ENCODE measurements around the gene N4BP2. TPM values are rescaled to one million over a fixed set of nuclear protein-coding genes. Genes with fewer than 3 reads are reported as not detected.
A peak's percentile ranks its signal among the peaks of the same experiment; 100 is the strongest.
"Not testable (repeated sequence)": the region's sequence is repeated elsewhere in the genome, so short reads cannot be mapped to it uniquely, and the experiment has no call there.

The N4BP2 gene
- 24.9 TPM for polyA plus RNA-seq (2013, experiment 1 of 4)
- 30.9 TPM for polyA plus RNA-seq (2013, experiment 2 of 4)
- polyA plus RNA-seq (2013, experiment 3 of 4): 23.5 TPM
- polyA plus RNA-seq (2013, experiment 4 of 4): 24.4 TPM

- Histone ChIP-seq H3K9me3 (ENCODE audit: control insufficient read depth, low read length) (no peaks in the 10 kb centered on the region), H3K27me3 (ENCODE audit: control insufficient read depth, insufficient read depth, low read length, poor library complexity, severe bottlenecking) (no peaks in the 10 kb centered on the region), H3K27ac (ENCODE audit: insufficient read depth, low read depth, low read length, poor library complexity, severe bottlenecking) (peak within 1 kb of the TSS; percentile 98), H3K36me3 (ENCODE audit: control insufficient read depth, insufficient read depth, low read length) (no peaks in the 10 kb centered on the region), H3K4me1 (ENCODE audit: control insufficient read depth, insufficient read depth, low read length) (no peaks in the 10 kb centered on the region), H3K4me3 (ENCODE audit: insufficient read depth, low read depth, low read length) (peak within 1 kb of the TSS; percentile 78)
- 0% methylated on average over 99 of the region's 99 CpGs for WGBS, 2 experiments
Observed at GRCh38 chr4:40056716-40057585, at the start of gene N4BP2. Gene N4BP2, plus strand, starts transcription at chr4:40056850. Its CDS starts 40,491 bp downstream, at chr4:40097341.

DNA sequence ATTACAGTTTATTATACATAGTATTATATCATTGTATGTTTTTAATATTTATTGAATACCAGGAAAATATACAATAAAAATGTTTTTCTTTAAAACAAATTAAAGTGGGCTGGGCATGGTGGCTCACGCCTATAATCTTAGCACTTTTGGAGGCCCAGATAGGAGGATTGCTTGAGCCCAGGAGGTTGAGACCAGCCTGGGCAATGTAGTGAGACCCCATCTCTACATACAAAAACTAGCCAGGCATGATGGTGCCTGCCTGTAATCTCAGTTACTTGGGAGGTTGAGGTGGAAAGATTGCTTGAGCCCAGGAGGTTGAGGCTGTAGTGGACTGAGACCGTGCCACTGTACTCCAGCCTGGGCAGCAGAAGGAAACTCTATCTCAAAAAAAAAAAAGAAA, 40.6 kb upstream of the N4BP2 start:
- no peaks in the 10 kb centered on the region for H3K27me3 ChIP-seq (ENCODE audit: control insufficient read depth, insufficient read depth, low read length, poor library complexity, severe bottlenecking)
- 96 to 97% methylated on average over 2 of the region's 2 CpGs for WGBS, 2 experiments
- no peak overlapping the region for H3K27ac ChIP-seq (ENCODE audit: insufficient read depth, low read depth, low read length, poor library complexity, severe bottlenecking)

GRCh38 chr4:40020221-40020620, 36.4 kb upstream of the N4BP2 start:
- H3K27ac ChIP-seq (ENCODE audit: insufficient read depth, low read depth, low read length, poor library complexity, severe bottlenecking): no peak overlapping the region
- H3K27me3 ChIP-seq (ENCODE audit: control insufficient read depth, insufficient read depth, low read length, poor library complexity, severe bottlenecking): no peaks in the 10 kb centered on the region
- 91% methylated on average over 15 of the region's 15 CpGs for WGBS, 2 experiments
- H3K4me1 ChIP-seq (ENCODE audit: control insufficient read depth, insufficient read depth, low read length): no peaks in the 10 kb centered on the region
- no peaks in the 10 kb centered on the region for H3K36me3 ChIP-seq (ENCODE audit: control insufficient read depth, insufficient read depth, low read length)
- H3K9me3 ChIP-seq (ENCODE audit: control insufficient read depth, low read length): no peaks in the 10 kb centered on the region
- no peak overlapping the region for H3K4me3 ChIP-seq (ENCODE audit: insufficient read depth, low read depth, low read length)

More for the DNA sequence above, 40.6 kb upstream of the N4BP2 start:
- no peak overlapping the region for H3K4me3 ChIP-seq (ENCODE audit: insufficient read depth, low read depth, low read length)
- no peaks in the 10 kb centered on the region for H3K4me1 ChIP-seq (ENCODE audit: control insufficient read depth, insufficient read depth, low read length)
- H3K9me3 ChIP-seq (ENCODE audit: control insufficient read depth, low read length): no peaks in the 10 kb centered on the region
- H3K36me3 ChIP-seq (ENCODE audit: control insufficient read depth, insufficient read depth, low read length): no peaks in the 10 kb centered on the region

DNA sequence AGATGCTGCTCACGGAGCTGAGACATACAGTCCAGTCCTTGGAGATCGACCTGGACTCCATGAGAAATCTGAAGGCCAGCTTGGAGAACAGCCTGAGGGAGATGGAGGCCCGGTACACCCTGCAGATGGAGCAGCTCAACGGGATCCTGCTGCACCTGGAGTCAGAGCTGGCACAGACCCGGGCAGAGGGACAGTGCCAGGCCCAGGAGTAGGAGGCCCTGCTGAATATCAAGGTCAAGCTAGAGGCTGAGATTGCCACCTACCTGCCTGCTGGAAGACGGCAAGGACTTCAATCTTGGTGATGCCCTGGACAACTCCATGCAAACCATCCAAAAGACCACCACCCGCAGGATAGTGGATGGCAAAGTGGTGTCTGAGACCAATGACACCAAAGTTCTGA, 35.5 kb upstream of the N4BP2 start:
- H3K9me3 ChIP-seq (ENCODE audit: control insufficient read depth, low read length); H3K27me3 ChIP-seq (ENCODE audit: control insufficient read depth, insufficient read depth, low read length, poor library complexity, severe bottlenecking); H3K36me3 ChIP-seq (ENCODE audit: control insufficient read depth, insufficient read depth, low read length); H3K4me3 ChIP-seq (ENCODE audit: insufficient read depth, low read depth, low read length); H3K4me1 ChIP-seq (ENCODE audit: control insufficient read depth, insufficient read depth, low read length); H3K27ac ChIP-seq (ENCODE audit: insufficient read depth, low read depth, low read length, poor library complexity, severe bottlenecking): not testable (repeated sequence)
- WGBS, 2 experiments: 93 to 95% methylated on average over 7 of the region's 7 CpGs

DNA sequence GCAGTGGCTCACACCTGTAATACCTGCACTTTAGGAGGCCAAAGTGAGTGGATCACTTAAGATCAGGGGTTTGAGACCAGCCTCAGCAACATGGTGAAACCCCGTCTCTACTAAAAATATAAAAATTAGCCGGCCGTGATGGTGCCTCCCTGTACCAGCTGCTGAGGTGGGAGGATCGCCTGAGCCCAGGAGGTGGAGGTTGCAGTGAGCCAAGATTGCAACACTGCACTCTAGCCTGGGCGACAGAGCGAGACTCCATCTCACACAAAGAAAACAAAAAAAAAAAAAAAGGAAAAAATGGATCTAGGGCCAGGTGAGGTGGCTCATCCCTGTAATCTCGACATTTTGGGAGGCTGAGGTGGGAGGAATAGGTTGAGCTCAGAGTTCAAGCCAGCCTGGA, 32.6 kb upstream of the N4BP2 start:
- H3K4me1 ChIP-seq (ENCODE audit: control insufficient read depth, insufficient read depth, low read length); H3K36me3 ChIP-seq (ENCODE audit: control insufficient read depth, insufficient read depth, low read length); H3K27me3 ChIP-seq (ENCODE audit: control insufficient read depth, insufficient read depth, low read length, poor library complexity, severe bottlenecking); H3K9me3 ChIP-seq (ENCODE audit: control insufficient read depth, low read length); H3K4me3 ChIP-seq (ENCODE audit: insufficient read depth, low read depth, low read length); H3K27ac ChIP-seq (ENCODE audit: insufficient read depth, low read depth, low read length, poor library complexity, severe bottlenecking): not testable (repeated sequence)
- WGBS, 2 experiments: 86 to 92% methylated on average over 3 to 5 of the region's 7 CpGs

DNA sequence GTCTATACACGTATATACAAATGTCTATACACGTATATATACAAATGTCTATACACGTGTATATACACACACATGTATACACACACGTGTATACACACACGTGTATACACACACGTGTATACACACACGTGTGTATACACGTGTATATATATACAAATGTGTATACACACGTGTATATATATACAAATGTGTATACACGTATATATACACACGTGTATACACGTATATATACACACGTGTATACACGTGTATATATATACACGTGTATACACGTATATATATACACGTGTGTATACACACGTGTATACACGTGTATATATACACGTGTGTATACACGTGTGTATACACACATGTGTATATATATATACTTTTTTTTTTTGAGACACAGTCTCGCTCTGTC, 23.9 kb upstream of the N4BP2 start:
- no peaks in the 10 kb centered on the region for H3K9me3 ChIP-seq (ENCODE audit: control insufficient read depth, low read length)
- H3K36me3 ChIP-seq (ENCODE audit: control insufficient read depth, insufficient read depth, low read length): no peaks in the 10 kb centered on the region
- no peaks in the 10 kb centered on the region for H3K27me3 ChIP-seq (ENCODE audit: control insufficient read depth, insufficient read depth, low read length, poor library complexity, severe bottlenecking)
- H3K27ac ChIP-seq (ENCODE audit: insufficient read depth, low read depth, low read length, poor library complexity, severe bottlenecking): no peak overlapping the region
- H3K4me1 ChIP-seq (ENCODE audit: control insufficient read depth, insufficient read depth, low read length): no peaks in the 10 kb centered on the region
- 88 to 90% methylated on average over 1 of the region's 22 CpGs for WGBS, 2 experiments
- no peak overlapping the region for H3K4me3 ChIP-seq (ENCODE audit: insufficient read depth, low read depth, low read length)

GRCh38 chr4:40033613-40034012, 23.0 kb upstream of the N4BP2 start:
- Histone ChIP-seq H3K4me3 (ENCODE audit: insufficient read depth, low read depth, low read length) (no peak overlapping the region), H3K27ac (ENCODE audit: insufficient read depth, low read depth, low read length, poor library complexity, severe bottlenecking) (no peak overlapping the region), H3K4me1 (ENCODE audit: control insufficient read depth, insufficient read depth, low read length) (no peaks in the 10 kb centered on the region), H3K27me3 (ENCODE audit: control insufficient read depth, insufficient read depth, low read length, poor library complexity, severe bottlenecking) (no peaks in the 10 kb centered on the region), H3K36me3 (ENCODE audit: control insufficient read depth, insufficient read depth, low read length) (no peaks in the 10 kb centered on the region), H3K9me3 (ENCODE audit: control insufficient read depth, low read length) (no peaks in the 10 kb centered on the region)
- 74 to 75% methylated on average over 2 of the region's 2 CpGs for WGBS, 2 experiments

DNA sequence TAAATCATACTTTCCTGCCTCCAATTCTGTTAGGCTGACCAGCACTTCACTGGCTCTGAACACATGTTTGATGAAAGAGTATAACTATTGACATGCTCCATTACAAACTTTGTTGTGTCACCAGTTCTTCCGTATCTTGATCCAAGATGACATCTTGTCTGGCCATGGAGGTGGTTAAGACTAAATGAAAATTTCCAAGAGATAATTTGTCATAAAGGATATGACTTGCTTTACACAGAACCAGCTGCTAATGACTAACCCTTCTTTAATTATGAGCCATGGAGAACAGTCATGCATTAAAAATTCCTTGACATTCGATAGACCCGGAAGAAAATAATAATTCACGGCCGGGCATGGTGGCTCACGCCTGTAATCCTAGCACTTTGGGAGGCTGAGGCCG, 17.7 kb upstream of the N4BP2 start:
- 88 to 97% methylated on average over 7 of the region's 7 CpGs for WGBS, 2 experiments
- Histone ChIP-seq H3K27me3 (ENCODE audit: control insufficient read depth, insufficient read depth, low read length, poor library complexity, severe bottlenecking) (no peaks in the 10 kb centered on the region), H3K27ac (ENCODE audit: insufficient read depth, low read depth, low read length, poor library complexity, severe bottlenecking) (no peak overlapping the region), H3K9me3 (ENCODE audit: control insufficient read depth, low read length) (no peaks in the 10 kb centered on the region), H3K4me1 (ENCODE audit: control insufficient read depth, insufficient read depth, low read length) (no peaks in the 10 kb centered on the region), H3K4me3 (ENCODE audit: insufficient read depth, low read depth, low read length) (no peak overlapping the region), H3K36me3 (ENCODE audit: control insufficient read depth, insufficient read depth, low read length) (no peaks in the 10 kb centered on the region)

DNA sequence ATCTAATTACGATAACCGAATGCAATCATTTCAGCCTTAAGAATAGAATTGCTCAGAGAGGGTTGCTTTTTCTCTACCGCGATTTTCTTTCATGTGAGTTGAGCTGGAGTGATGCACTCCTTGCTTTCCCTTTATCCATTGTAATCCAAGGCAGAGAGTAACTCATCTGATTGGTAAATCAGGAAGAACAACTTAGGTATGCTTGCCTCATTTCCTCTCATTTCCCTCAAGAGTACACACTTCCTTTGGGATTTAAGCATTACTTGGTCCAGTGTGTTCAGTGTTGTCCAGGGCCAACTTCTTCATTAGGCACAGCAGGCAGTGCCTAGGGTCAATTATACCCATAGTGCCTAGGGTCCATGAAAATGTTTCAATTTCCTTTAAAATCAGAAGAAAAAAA, 15.7 kb upstream of the N4BP2 start:
- H3K27me3 ChIP-seq (ENCODE audit: control insufficient read depth, insufficient read depth, low read length, poor library complexity, severe bottlenecking): no peaks in the 10 kb centered on the region
- no peaks in the 10 kb centered on the region for H3K4me1 ChIP-seq (ENCODE audit: control insufficient read depth, insufficient read depth, low read length)
- no peaks in the 10 kb centered on the region for H3K36me3 ChIP-seq (ENCODE audit: control insufficient read depth, insufficient read depth, low read length)
- WGBS, 2 experiments: 95 to 97% methylated on average over 4 of the region's 4 CpGs
- H3K4me3 ChIP-seq (ENCODE audit: insufficient read depth, low read depth, low read length): no peak overlapping the region
- no peak overlapping the region for H3K27ac ChIP-seq (ENCODE audit: insufficient read depth, low read depth, low read length, poor library complexity, severe bottlenecking)
- no peaks in the 10 kb centered on the region for H3K9me3 ChIP-seq (ENCODE audit: control insufficient read depth, low read length)

- Histone ChIP-seq H3K27ac (ENCODE audit: insufficient read depth, low read depth, low read length, poor library complexity, severe bottlenecking) (no peak overlapping the region), H3K4me1 (ENCODE audit: control insufficient read depth, insufficient read depth, low read length) (no peaks in the 10 kb centered on the region), H3K36me3 (ENCODE audit: control insufficient read depth, insufficient read depth, low read length) (no peaks in the 10 kb centered on the region), H3K4me3 (ENCODE audit: insufficient read depth, low read depth, low read length) (no peak overlapping the region), H3K27me3 (ENCODE audit: control insufficient read depth, insufficient read depth, low read length, poor library complexity, severe bottlenecking) (no peaks in the 10 kb centered on the region), H3K9me3 (ENCODE audit: control insufficient read depth, low read length) (no peaks in the 10 kb centered on the region)
- 97 to 98% methylated on average over 24 of the region's 24 CpGs for WGBS, 2 experiments
Observed at GRCh38 chr4:40043786-40044185, 12.9 kb upstream of the N4BP2 start.
